ENCODE measurements around the gene DAP3. TPM values are rescaled to one million over a fixed set of nuclear protein-coding genes. Genes with fewer than 3 reads are reported as not detected.
"Not testable (repeated sequence)": the region's sequence is repeated elsewhere in the genome, so short reads cannot be mapped to it uniquely, and the experiment has no call there.

The DAP3 gene
- total and polyA plus RNA-seq, 4 donors: 50.0 to 101 (median 92.3) TPM

DNA sequence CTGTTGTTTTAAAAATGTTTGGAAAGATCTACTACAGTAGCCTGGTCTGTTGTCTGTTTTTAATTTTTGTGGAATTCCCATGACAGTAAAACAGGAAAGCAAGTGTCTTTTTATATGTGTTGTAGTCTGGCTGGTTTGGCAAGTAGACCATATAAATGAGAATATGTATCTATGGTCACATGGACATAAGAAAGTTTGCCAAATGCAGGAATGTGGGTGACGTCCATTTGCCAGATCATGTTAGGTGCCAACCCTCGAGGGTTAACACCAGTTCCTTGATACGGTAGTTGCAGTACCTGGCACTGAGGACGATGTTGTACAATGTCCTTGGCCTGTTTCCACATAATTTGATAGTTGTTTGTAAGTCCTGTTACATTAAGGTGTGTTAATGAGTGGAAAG, 6.2 kb downstream of the DAP3 start:
- Histone ChIP-seq H3K36me3 (ENCODE audit: control insufficient read depth in 4 of 4, insufficient read depth in 4 of 4, low read length in 4 of 4) (peaks cover 0 to 7% (median 1%) of the 10 kb centered on the region in 4 donors), H3K9ac (ENCODE audit: insufficient read depth in 1 of 2, low read length in 2 of 2) (no peak overlapping the region), H3K4me1 (ENCODE audit: control insufficient read depth in 5 of 5, insufficient read depth in 5 of 5, low read length in 5 of 5) (peaks cover 0 to 18% (median 0%) of the 10 kb centered on the region in 5 donors), H3K27ac (ENCODE audit: low read depth in 1 of 2, low read length in 1 of 2) (peak overlapping the region in 1 of 2 donors; percentile 16), H3K27me3 (ENCODE audit: control insufficient read depth in 3 of 3, insufficient read depth in 3 of 3, low read length in 2 of 3) (no peaks in the 10 kb centered on the region), H3K4me3 (no peak overlapping the region), H3K9me3 (ENCODE audit: control insufficient read depth in 4 of 4, insufficient read depth in 3 of 4, low read length in 3 of 4) (no peaks in the 10 kb centered on the region)
- 46% methylated on average over 4 of the region's 4 CpGs for WGBS, 2 donors
- no peak for DNase-seq
- TF ChIP-seq, protein P1, sequence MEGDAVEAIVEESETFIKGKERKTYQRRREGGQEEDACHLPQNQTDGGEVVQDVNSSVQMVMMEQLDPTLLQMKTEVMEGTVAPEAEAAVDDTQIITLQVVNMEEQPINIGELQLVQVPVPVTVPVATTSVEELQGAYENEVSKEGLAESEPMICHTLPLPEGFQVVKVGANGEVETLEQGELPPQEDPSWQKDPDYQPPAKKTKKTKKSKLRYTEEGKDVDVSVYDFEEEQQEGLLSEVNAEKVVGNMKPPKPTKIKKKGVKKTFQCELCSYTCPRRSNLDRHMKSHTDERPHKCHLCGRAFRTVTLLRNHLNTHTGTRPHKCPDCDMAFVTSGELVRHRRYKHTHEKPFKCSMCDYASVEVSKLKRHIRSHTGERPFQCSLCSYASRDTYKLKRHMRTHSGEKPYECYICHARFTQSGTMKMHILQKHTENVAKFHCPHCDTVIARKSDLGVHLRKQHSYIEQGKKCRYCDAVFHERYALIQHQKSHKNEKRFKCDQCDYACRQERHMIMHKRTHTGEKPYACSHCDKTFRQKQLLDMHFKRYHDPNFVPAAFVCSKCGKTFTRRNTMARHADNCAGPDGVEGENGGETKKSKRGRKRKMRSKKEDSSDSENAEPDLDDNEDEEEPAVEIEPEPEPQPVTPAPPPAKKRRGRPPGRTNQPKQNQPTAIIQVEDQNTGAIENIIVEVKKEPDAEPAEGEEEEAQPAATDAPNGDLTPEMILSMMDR (IDR thresholded peaks at IDR 0.05; ENCODE audit: control extremely low read depth, extremely low read depth): no peak
- ATAC-seq (ENCODE audit: insufficient read depth, low FRiP score): no peak

DNA sequence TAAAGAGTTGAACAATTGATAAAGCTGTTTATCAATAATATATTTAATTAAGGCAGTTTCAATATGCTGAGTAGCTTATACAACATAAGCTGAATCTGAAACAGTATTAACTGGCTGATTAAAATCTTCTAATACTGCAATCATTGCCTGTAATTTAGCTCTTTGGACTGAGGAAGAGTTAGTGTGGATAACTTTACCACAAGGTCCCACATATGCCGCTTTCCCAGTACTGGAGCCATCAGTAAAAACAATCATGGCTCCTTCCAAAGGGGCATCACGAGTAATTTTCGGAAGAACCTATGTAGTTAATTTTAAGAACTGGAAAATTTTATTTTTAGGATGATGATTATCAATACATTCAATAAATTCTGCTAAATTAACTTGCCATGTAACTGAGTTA, 6.7 kb downstream of the DAP3 start:
- Histone ChIP-seq H3K4me3 (no peak overlapping the region), H3K4me1 (ENCODE audit: control insufficient read depth in 5 of 5, insufficient read depth in 5 of 5, low read length in 5 of 5) (peaks cover 0 to 14% (median 0%) of the 10 kb centered on the region in 5 donors), H3K36me3 (ENCODE audit: control insufficient read depth in 4 of 4, insufficient read depth in 4 of 4, low read length in 4 of 4) (peaks cover 0 to 7% (median 1%) of the 10 kb centered on the region in 4 donors), H3K27me3 (ENCODE audit: control insufficient read depth in 3 of 3, insufficient read depth in 3 of 3, low read length in 2 of 3) (no peaks in the 10 kb centered on the region), H3K27ac (ENCODE audit: low read depth in 1 of 2, low read length in 1 of 2) (no peak overlapping the region), H3K9me3 (ENCODE audit: control insufficient read depth in 4 of 4, insufficient read depth in 3 of 4, low read length in 3 of 4) (no peaks in the 10 kb centered on the region), H3K9ac (ENCODE audit: insufficient read depth in 1 of 2, low read length in 2 of 2) (no peak overlapping the region)
- TF ChIP-seq, protein P1 (IDR thresholded peaks at IDR 0.05; ENCODE audit: control extremely low read depth, extremely low read depth): no peak
- DNase-seq (no peak), ATAC-seq (ENCODE audit: insufficient read depth, low FRiP score) (no peak)
- WGBS, 2 donors: 94 to 98% methylated on average over 3 of the region's 3 CpGs

DNA sequence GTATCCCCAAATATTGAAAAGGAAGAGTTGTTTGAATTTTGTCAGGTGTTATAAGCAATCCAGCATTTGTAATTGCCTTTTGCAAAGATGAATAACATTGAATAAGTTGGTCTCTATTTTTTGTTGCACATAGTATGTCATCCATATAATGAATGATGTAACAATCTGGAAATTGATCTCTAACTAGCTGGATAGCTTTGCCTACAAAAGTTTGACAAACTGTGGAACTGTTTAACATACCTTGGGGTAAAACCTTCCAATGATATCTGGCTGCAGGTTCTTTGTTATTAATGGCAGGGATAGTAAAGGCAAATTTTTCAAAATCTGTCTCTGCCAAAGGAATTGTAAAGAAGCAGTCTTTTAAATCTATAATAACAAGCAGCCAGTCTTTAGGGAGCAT, 7.6 kb downstream of the DAP3 start:
- Histone ChIP-seq H3K27ac (ENCODE audit: low read depth in 1 of 2, low read length in 1 of 2) (no peak overlapping the region), H3K4me3 (no peak overlapping the region), H3K36me3 (ENCODE audit: control insufficient read depth in 4 of 4, insufficient read depth in 4 of 4, low read length in 4 of 4) (peaks cover 0 to 2% (median under 1%) of the 10 kb centered on the region in 4 donors), H3K9ac (ENCODE audit: insufficient read depth in 1 of 2, low read length in 2 of 2) (no peak overlapping the region), H3K9me3 (ENCODE audit: control insufficient read depth in 4 of 4, insufficient read depth in 3 of 4, low read length in 3 of 4) (no peaks in the 10 kb centered on the region), H3K4me1 (ENCODE audit: control insufficient read depth in 5 of 5, insufficient read depth in 5 of 5, low read length in 5 of 5) (peaks cover 0 to 14% (median 0%) of the 10 kb centered on the region in 5 donors), H3K27me3 (ENCODE audit: control insufficient read depth in 3 of 3, insufficient read depth in 3 of 3, low read length in 2 of 3) (no peaks in the 10 kb centered on the region)
- TF ChIP-seq, protein P1 (IDR thresholded peaks at IDR 0.05; ENCODE audit: control extremely low read depth, extremely low read depth): no peak
- no peak for DNase-seq
- ATAC-seq (ENCODE audit: insufficient read depth, low FRiP score): no peak

DNA sequence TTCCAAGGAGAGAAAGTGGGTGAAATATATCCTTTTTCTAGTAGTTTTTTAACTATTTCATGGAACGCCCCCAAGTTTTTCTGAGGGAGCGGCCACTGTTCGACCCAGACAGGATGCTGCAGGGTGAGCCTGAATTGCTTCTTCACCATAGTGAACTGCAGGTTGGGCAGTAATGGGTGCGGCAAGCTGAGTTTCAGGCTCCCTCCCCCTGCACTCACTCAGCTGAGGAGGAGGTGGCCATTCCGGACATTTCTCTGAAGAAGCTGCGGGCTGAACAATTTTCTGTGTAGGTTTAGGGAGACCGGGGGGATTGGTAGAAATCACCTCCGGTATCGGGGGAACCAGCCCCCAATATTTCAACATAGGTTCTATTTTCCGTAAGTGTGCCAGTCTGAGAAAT, 8.2 kb downstream of the DAP3 start:
- no peaks in the 10 kb centered on the region for H3K27me3 ChIP-seq (ENCODE audit: control insufficient read depth in 3 of 3, insufficient read depth in 3 of 3, low read length in 2 of 3)
- DNase-seq (no peak), ATAC-seq (ENCODE audit: insufficient read depth, low FRiP score) (no peak)
- H3K4me1 ChIP-seq (ENCODE audit: control insufficient read depth in 5 of 5, insufficient read depth in 5 of 5, low read length in 5 of 5): peaks cover 0 to 14% (median 0%) of the 10 kb centered on the region in 5 donors
- TF ChIP-seq, protein P1 (IDR thresholded peaks at IDR 0.05; ENCODE audit: control extremely low read depth, extremely low read depth): no peak
- 97% methylated on average over 10 of the region's 10 CpGs for WGBS, 2 donors
- no peak overlapping the region for H3K27ac ChIP-seq (ENCODE audit: low read depth in 1 of 2, low read length in 1 of 2)
- no peak overlapping the region for H3K4me3 ChIP-seq
- no peaks in the 10 kb centered on the region for H3K9me3 ChIP-seq (ENCODE audit: control insufficient read depth in 4 of 4, insufficient read depth in 3 of 4, low read length in 3 of 4)
- peaks cover 0 to 2% (median 0%) of the 10 kb centered on the region in 4 donors for H3K36me3 ChIP-seq (ENCODE audit: control insufficient read depth in 4 of 4, insufficient read depth in 4 of 4, low read length in 4 of 4)
- no peak overlapping the region for H3K9ac ChIP-seq (ENCODE audit: insufficient read depth in 1 of 2, low read length in 2 of 2)

DNA sequence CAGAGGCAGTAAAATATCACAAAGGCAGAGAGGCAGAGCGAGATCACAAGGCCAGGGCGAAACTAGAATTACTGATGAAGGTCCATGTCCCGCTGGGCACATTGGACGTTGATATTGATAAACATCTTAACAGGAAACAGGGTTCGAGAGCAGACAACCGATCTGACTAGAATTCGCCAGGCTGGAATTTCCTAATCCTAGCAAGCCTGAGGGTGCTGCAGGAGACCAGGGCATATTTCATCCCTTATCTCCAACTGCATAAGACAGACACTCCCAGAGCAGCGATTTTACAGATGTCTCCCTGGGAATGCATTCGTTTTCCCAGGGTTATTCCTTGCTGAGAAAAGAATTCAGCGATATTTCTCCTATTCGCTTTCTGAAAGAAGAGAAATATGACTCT, 8.7 kb downstream of the DAP3 start:
- H3K36me3 ChIP-seq (ENCODE audit: control insufficient read depth in 4 of 4, insufficient read depth in 4 of 4, low read length in 4 of 4): not testable (repeated sequence)

More for the DNA sequence above, 8.7 kb downstream of the DAP3 start:
- not testable (repeated sequence) for H3K27me3 ChIP-seq (ENCODE audit: control insufficient read depth in 3 of 3, insufficient read depth in 3 of 3, low read length in 2 of 3); H3K9me3 ChIP-seq (ENCODE audit: control insufficient read depth in 4 of 4, insufficient read depth in 3 of 4, low read length in 3 of 4); ATAC-seq (ENCODE audit: insufficient read depth, low FRiP score); DNase-seq; H3K4me3 ChIP-seq; H3K27ac ChIP-seq (ENCODE audit: low read depth in 1 of 2, low read length in 1 of 2); H3K9ac ChIP-seq (ENCODE audit: insufficient read depth in 1 of 2, low read length in 2 of 2)
- 87% methylated on average over 11 of the region's 11 CpGs for WGBS, 2 donors
- H3K4me1 ChIP-seq (ENCODE audit: control insufficient read depth in 5 of 5, insufficient read depth in 5 of 5, low read length in 5 of 5): peaks cover 0 to 14% (median 0%) of the 10 kb centered on the region in 5 donors
